GM23248 (cell line): ENCODE measurements around the gene RPGRIP1.

ENCODE experiments used
- EZH2 ChIP-seq: fragments of 200-600 bp; sonication (generic); IDR thresholded peaks from 2 replicates; pipeline ENCODE4 v1.6.1; 2018; ENCODE audit warnings: antibody characterized with exemption, mild to moderate bottlenecking; ENCODE audit not compliant: insufficient read depth, poor library complexity, severe bottlenecking
- EZH2phosphoT487 ChIP-seq: fragments of 200-600 bp; sonication (generic); IDR thresholded peaks from 2 replicates; pipeline ENCODE4 v1.6.1; 2018; ENCODE audit warnings: antibody characterized with exemption, moderate library complexity, mild to moderate bottlenecking, low read depth; ENCODE audit not compliant: insufficient read depth

DNA sequence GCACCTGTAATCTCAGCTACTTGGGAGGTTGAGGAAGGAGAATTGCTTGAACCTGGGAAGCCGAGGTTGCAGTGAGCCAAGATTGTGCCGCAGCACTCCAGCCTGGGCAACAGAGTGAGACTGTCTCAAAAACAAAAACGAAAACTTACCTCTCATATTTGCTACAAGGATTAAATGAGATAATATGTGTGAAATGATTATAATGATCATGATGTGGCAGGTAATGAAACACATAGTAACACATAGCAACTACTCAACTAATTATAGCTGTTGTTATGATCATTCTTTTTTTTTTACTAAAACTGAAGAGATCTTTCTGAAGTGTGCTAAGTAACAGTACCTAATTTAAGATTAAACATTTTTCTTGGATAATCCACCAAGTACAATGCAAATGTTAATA is 30.1 kb downstream of the RPGRIP1 start:
- TF ChIP-seq EZH2phosphoT487 (no peak), EZH2 (no peak)
